Hepatocyte (in vitro differentiated cells): Measurements from ENCODE around the gene DAGLB.

Experiments used
- EZH2 ChIP-seq: fragments of 200-600 bp; sonication (generic); IDR thresholded peaks from 2 replicates; pipeline ENCODE4 v1.6.1; 2016; ENCODE audit warnings: antibody characterized with exemption, mild to moderate bottlenecking, borderline replicate concordance
- TF ChIP-seq, protein P1 (sequence below): fragments of 200-600 bp; sonication (generic); IDR thresholded peaks from 2 replicates; pipeline ENCODE4 v1.5.1; 2016; ENCODE audit warnings: antibody characterized with exemption, mild to moderate bottlenecking; ENCODE audit not compliant: poor library complexity

DNA sequence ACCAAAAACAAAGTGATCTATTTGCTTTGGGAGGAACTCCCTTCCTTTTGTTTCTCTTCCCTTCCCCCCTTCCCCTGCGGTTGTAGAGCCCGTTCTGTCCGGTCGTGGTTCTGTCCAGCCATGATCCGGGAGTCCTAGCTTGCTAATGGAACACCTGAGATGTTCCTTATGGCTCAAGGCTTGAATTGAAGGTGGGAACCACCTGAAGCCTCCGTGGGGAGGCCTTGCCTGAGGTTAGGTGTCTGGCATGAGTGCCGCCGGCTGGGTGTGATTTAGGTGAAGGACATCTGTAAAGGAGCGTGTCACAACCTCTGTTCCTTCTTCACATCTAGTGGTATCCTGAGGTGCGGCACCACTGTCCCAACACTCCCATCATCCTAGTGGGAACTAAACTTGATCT is 46.2 kb downstream of the DAGLB start:
- TF ChIP-seq, protein P1, sequence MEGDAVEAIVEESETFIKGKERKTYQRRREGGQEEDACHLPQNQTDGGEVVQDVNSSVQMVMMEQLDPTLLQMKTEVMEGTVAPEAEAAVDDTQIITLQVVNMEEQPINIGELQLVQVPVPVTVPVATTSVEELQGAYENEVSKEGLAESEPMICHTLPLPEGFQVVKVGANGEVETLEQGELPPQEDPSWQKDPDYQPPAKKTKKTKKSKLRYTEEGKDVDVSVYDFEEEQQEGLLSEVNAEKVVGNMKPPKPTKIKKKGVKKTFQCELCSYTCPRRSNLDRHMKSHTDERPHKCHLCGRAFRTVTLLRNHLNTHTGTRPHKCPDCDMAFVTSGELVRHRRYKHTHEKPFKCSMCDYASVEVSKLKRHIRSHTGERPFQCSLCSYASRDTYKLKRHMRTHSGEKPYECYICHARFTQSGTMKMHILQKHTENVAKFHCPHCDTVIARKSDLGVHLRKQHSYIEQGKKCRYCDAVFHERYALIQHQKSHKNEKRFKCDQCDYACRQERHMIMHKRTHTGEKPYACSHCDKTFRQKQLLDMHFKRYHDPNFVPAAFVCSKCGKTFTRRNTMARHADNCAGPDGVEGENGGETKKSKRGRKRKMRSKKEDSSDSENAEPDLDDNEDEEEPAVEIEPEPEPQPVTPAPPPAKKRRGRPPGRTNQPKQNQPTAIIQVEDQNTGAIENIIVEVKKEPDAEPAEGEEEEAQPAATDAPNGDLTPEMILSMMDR = no peak
- no peak for TF ChIP-seq EZH2
